CD4-positive, alpha-beta memory T cell (primary cell): ENCODE results near the gene BEST1. TPM values are rescaled to one million over a fixed set of nuclear protein-coding genes. Genes with fewer than 3 reads are reported as not detected.

ENCODE experiments used
- CTCF ChIA-PET: fragments of 350-600 bp; sonication (Branson Sonifier 250); formaldehyde crosslinking; loops from one replicate; lab custom pipeline; 2021; ENCODE audit warnings: inconsistent platforms; ENCODE audit not compliant: partially characterized antibody; lab: Charles Lee
- POLR2A ChIA-PET: fragments of 350-600 bp; sonication (Branson Sonifier 250); formaldehyde crosslinking; loops from one replicate; lab custom pipeline; 2021; ENCODE audit not compliant: partially characterized antibody; lab: Charles Lee
- DNase-seq, 5 donors: peaks; one replicate each; pipeline versions ENCODE4 v3.0.0 to v3.0.0-alpha.2; 2020 to 2022; ENCODE audit warnings: mixed read lengths in 1 of 5
- H3K27ac ChIP-seq: one replicate; pipeline ENCODE4 v1.7.0; 2013; ENCODE audit warnings: low read depth, low read length
- H3K27me3 ChIP-seq: 2 replicates; pipeline ENCODE4 v1.7.0; 2013; ENCODE audit warnings: mild to moderate bottlenecking, low read length, moderate library complexity; ENCODE audit not compliant: insufficient read depth
- H3K36me3 ChIP-seq: 2 replicates; pipeline ENCODE4 v1.7.0; 2013; ENCODE audit warnings: mild to moderate bottlenecking, low read length, moderate library complexity; ENCODE audit not compliant: insufficient read depth
- H3K4me1 ChIP-seq: 2 replicates; pipeline ENCODE4 v1.7.0; 2013; ENCODE audit warnings: mild to moderate bottlenecking, low read length, moderate library complexity; ENCODE audit not compliant: insufficient read depth
- H3K4me3 ChIP-seq, 2 donors: one replicate each; pipeline ENCODE4 v1.7.0; 2013; ENCODE audit warnings: low read length in 2 of 2, mild to moderate bottlenecking in 1 of 2
- H3K9me3 ChIP-seq, 2 donors: one replicate each; pipeline ENCODE4 v1.7.0; 2013; ENCODE audit warnings: low read length in 2 of 2, control low read depth in 1 of 2; ENCODE audit not compliant: control insufficient read depth in 1 of 2
- H3K27ac Mint-ChIP-seq, 7 donors: one replicate each; pipeline ENCODE4 v1.8.0; 2020 to 2021; ENCODE audit warnings: mixed read lengths in 7 of 7, mild to moderate bottlenecking in 6 of 7, inconsistent platforms in 3 of 7, moderate library complexity in 3 of 7
- H3K27me3 Mint-ChIP-seq, 2 donors: one replicate each; pipeline ENCODE4 v1.8.0; 2020 to 2021; ENCODE audit warnings: mixed read lengths in 2 of 2
- H3K36me3 Mint-ChIP-seq, 2 donors: one replicate each; pipeline ENCODE4 v1.8.0; 2020 to 2021; ENCODE audit warnings: mixed read lengths in 2 of 2, inconsistent platforms in 1 of 2, mild to moderate bottlenecking in 1 of 2
- H3K4me1 Mint-ChIP-seq, 4 donors: one replicate each; pipeline ENCODE4 v1.8.0; 2020 to 2021; ENCODE audit warnings: mixed read lengths in 4 of 4, mild to moderate bottlenecking in 1 of 4
- H3K4me3 Mint-ChIP-seq, 8 donors: one replicate each; pipeline ENCODE4 v1.8.0; 2020 to 2021; ENCODE audit warnings: mixed read lengths in 8 of 8, mild to moderate bottlenecking in 7 of 8, moderate library complexity in 6 of 8, inconsistent platforms in 3 of 8
- H3K9me3 Mint-ChIP-seq, 8 donors: one replicate each; pipeline ENCODE4 v1.8.0; 2020 to 2021; ENCODE audit warnings: mixed read lengths in 8 of 8, mild to moderate bottlenecking in 5 of 8, inconsistent platforms in 3 of 8, moderate library complexity in 1 of 8
- intact Hi-C: fragments of 100-400 bp; cut with micrococcal nuclease; formaldehyde crosslinking; loops from one replicate; pipeline ENCODE4 v1.15.1; 2023
- polyA plus RNA-seq, 2 donors: library from polyadenylated mRNA; unstranded; fragments of 300-500 nt; fragmentation: Illumina TruSeq; gene quantifications; one replicate each; pipeline ENCODE4 v1.2.3, GENCODE V29; 2021
- total RNA-seq, 2 experiments: library from RNA; stranded (reverse); gene quantifications; one replicate each; pipeline ENCODE4 v1.2.3, GENCODE V29; 2021

The BEST1 gene
- total and polyA plus RNA-seq, 4 experiments from 2014 or later: 0.26 to 1.3 (median 0.89) TPM

DNA sequence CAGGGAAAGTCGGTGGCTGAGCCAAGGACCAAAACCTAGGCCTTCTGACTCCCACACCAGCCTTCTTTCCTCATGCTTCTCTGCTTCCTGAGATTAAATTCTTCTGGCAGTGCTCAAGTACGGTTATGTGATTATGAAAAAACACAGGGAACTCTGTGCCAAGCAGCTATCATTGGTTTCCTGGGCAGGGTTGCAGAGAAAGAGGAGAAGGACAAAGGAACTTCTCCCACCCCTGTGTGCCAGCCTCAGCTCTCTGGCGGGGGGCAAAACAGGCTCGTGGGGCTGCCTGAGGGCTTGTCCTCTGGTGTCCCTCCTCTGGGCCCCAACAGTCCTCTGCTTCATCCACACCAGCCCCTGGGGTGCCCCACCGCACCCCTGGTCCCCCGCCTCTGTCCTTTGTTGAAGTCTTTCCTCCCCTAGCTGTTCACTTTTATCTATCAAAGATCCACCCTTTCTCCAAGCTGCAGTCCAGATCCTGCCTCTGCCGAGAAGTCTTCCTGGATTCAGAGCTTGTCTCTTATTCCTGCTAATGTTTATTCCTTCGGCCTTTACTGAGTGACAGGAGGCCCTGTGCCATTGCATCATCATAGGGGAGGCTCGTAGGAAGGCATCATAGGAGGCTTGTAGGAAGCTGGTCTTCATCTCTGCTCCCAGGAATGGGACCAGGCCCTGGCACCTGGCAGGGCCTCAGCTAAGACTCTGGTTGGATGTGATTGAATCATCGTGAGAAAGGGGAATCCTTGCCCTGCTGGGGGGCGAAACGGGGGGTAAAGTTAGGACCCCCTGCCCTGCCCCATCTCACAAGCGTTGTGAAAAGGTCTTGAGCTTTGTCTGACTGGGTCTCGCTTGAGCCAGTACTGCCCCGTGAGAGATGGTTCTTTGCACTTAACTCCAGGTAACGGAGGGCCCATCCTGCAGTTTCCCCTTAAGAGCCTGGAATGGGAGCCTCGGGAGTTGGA lies 28.8 kb downstream of the BEST1 start:
- H3K9me3 Mint-ChIP-seq: no peaks in the 10 kb centered on the region
- intact Hi-C loops: no loop called here
- DNase-seq: no peak
- no peaks in the 10 kb centered on the region for H3K36me3 ChIP-seq
- H3K4me1 Mint-ChIP-seq: no peaks in the 10 kb centered on the region
- H3K27me3 Mint-ChIP-seq: no peaks in the 10 kb centered on the region
- no peaks in the 10 kb centered on the region for H3K27me3 ChIP-seq
- H3K27ac ChIP-seq: no peak overlapping the region
- no peak overlapping the region for H3K4me3 Mint-ChIP-seq
- POLR2A ChIA-PET: interaction anchor here (1.6 to 4.2 kb wide), 2 partner anchors 8 to 11 kb away, joined by 4 to 23 read pairs; partner anchors contain the start of gene FTH1
- H3K27ac Mint-ChIP-seq: peak overlapping the region in 3 of 7 donors; percentile 2 to 52 (median 13)
- H3K4me3 ChIP-seq: no peak overlapping the region
- H3K9me3 ChIP-seq: no peaks in the 10 kb centered on the region
- CTCF ChIA-PET: interaction anchor here (1.1 to 1.4 kb wide), 2 partner anchors 46 to 182 kb away, joined by 3 read pairs; no protein-coding TSS in a partner anchor
- peaks cover 3 to 10% of the 10 kb centered on the region in 2 donors for H3K36me3 Mint-ChIP-seq
- no peaks in the 10 kb centered on the region for H3K4me1 ChIP-seq

DNA sequence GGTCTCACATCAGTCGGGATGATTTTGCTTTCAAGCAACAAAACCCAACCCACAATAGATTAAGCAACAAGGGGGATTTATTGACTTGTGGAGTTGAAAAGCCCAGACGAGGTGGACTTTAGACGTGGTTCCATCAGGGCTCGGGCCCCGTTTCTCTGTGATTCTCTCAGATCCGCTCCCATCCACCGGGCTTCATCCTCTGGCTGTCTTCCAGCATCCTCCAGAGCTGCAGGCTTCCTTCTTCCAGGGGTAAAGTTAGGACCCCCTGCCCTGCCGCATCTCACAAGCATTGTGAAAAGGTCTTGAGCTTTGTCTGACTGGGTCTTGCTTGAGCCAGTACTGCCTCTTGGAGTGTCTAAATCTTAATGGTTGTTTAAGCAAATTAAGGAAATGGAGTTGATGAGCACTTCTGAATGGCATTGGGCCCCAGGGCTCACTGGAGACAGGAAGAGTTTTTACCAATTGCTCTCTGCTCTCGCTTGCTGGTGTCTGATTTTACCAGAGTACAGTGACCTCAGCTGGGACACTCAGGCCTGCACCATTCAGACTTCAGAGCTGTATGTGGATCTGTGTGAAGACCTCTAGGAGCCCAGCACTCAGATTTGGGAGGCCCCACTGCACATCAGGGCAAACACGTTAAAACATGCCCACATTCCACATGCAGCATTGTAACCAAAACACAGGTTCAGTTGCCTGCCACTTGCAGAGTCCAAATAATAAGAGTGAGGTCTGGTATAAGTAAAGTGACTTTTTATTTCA lies 30.8 kb downstream of the BEST1 start:
- CTCF ChIA-PET: interaction anchor here (1.5 kb wide), 1 partner anchor 101 kb away, joined by 4 read pairs; no protein-coding TSS in a partner anchor
- no peak overlapping the region for H3K4me3 ChIP-seq

DNA sequence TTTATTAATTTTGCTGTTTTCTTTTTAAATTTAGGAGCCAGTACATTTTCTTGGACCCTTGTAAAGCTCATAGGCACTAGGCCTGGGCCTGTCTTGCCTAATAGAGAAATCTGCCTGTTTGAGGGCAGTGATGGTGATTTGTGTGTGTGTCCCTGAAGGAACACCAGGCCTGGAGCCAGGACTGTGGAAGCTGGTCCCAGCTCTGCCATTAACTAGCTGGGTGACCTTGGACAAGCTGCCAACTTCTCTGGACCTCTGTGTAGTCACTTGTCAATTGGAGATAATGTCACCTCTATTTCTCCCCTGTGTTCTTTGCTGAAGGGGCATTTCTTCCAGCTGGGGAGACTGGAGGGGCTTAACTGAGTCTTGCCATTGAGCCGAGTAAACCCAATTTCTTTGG lies 33.3 kb downstream of the BEST1 start:
- DNase-seq: no peak
- H3K4me3 ChIP-seq: no peak overlapping the region
- H3K4me1 ChIP-seq: no peaks in the 10 kb centered on the region
- H3K27ac ChIP-seq: no peak overlapping the region
- H3K36me3 ChIP-seq: no peaks in the 10 kb centered on the region
- no peaks in the 10 kb centered on the region for H3K27me3 Mint-ChIP-seq
- peak overlapping the region in 2 of 7 donors; percentile 36 to 88 for H3K27ac Mint-ChIP-seq
- ChIA-PET POLR2A (interaction anchor here (2.1 kb wide), 1 partner anchor 16 kb away, joined by 6 read pairs; the partner anchor contains the start of gene FTH1), CTCF (interaction anchor here (1.0 to 1.9 kb wide), 2 partner anchors 36 to 99 kb away, joined by 6 to 8 read pairs; no protein-coding TSS in a partner anchor)
- peaks cover 13 to 26% of the 10 kb centered on the region in 2 donors for H3K36me3 Mint-ChIP-seq
- H3K27me3 ChIP-seq: no peaks in the 10 kb centered on the region
- no peaks in the 10 kb centered on the region for H3K4me1 Mint-ChIP-seq
- H3K9me3 Mint-ChIP-seq: peaks cover 0 to 20% (median 18%) of the 10 kb centered on the region in 8 donors
- no peak overlapping the region for H3K4me3 Mint-ChIP-seq
- H3K9me3 ChIP-seq: peaks cover 0 to 6% of the 10 kb centered on the region in 2 donors
- intact Hi-C loops: no loop called here

More for the DNA sequence above, 30.8 kb downstream of the BEST1 start:
- Histone ChIP-seq H3K36me3 (no peaks in the 10 kb centered on the region), H3K9me3 (no peaks in the 10 kb centered on the region), H3K4me1 (no peaks in the 10 kb centered on the region), H3K27ac (no peak overlapping the region), H3K27me3 (no peaks in the 10 kb centered on the region)
- intact Hi-C loops: no loop called here
- Mint-ChIP-seq H3K27me3 (no peaks in the 10 kb centered on the region), H3K9me3 (peaks cover 0 to 2% (median 0%) of the 10 kb centered on the region in 8 donors), H3K36me3 (peaks cover 5 to 17% of the 10 kb centered on the region in 2 donors), H3K4me1 (no peaks in the 10 kb centered on the region), H3K27ac (peak overlapping the region in 2 of 7 donors; percentile 40 to 82), H3K4me3 (no peak overlapping the region)
- no peak for DNase-seq
- POLR2A ChIA-PET: no interaction called here

DNA sequence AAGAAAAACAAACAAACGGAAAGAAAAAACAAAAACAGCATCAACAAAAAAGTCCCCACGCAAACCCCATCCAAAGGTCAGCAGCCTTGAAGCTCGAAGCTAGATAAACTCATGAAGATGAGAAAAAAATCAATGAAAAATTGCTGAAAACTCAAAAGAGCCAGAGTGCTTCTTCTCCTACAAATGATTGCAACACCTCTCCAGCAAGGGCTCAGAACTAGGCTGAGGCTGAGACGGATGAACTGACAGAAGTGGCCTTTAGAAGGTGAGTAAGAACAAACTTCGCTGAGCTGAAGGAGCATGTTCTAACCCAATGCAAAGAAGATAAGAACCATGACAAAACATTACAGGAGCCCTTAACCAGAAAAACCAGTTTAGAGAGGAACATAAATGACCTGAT lies 35.7 kb downstream of the BEST1 start:
- Histone ChIP-seq H3K4me1 (no peaks in the 10 kb centered on the region), H3K4me3 (no peak overlapping the region), H3K27me3 (no peaks in the 10 kb centered on the region), H3K27ac (no peak overlapping the region), H3K9me3 (peaks cover 0 to 6% of the 10 kb centered on the region in 2 donors), H3K36me3 (no peaks in the 10 kb centered on the region)
- DNase-seq: no peak
- ChIA-PET POLR2A (no interaction called here), CTCF (no interaction called here)
- Mint-ChIP-seq H3K4me1 (no peaks in the 10 kb centered on the region), H3K9me3 (peaks cover 0 to 37% (median 27%) of the 10 kb centered on the region in 8 donors), H3K36me3 (peaks cover 10 to 26% of the 10 kb centered on the region in 2 donors), H3K4me3 (no peak overlapping the region), H3K27me3 (no peaks in the 10 kb centered on the region), H3K27ac (peak overlapping the region in 1 of 7 donors; percentile 4)
- intact Hi-C loops: no loop called here

DNA sequence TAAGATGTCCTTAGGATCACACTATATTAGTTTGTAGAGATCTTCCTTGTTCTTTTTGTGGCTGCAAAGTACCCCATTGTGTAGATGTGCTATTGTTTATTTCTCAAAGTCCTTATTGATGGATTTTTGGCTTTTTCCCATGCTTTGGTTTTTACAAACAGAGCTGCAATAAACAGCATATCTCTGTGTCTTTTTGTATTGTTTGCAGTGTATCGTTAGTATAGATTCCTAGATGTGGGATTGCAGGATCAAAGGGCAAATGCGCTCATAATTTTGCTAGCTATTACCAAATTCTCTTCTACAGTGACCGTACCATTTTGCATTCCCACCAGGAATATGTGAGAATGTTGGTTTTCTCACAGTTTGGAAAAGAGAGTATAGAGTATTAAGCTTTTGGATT lies 44.8 kb downstream of the BEST1 start:
- Mint-ChIP-seq H3K27ac (no peak overlapping the region), H3K27me3 (peaks cover 0 to 2% of the 10 kb centered on the region in 2 donors), H3K9me3 (peaks cover 0 to 29% (median 21%) of the 10 kb centered on the region in 8 donors), H3K4me1 (peaks cover 0 to 3% (median 0%) of the 10 kb centered on the region in 4 donors), H3K36me3 (peaks cover 10 to 17% of the 10 kb centered on the region in 2 donors), H3K4me3 (no peak overlapping the region)
- no peaks in the 10 kb centered on the region for H3K9me3 ChIP-seq
- H3K27ac ChIP-seq: no peak overlapping the region
- ChIA-PET CTCF (no interaction called here), POLR2A (interaction anchor here (1.6 kb wide), 1 partner anchor 27 kb away, joined by 4 read pairs; the partner anchor contains the start of gene FTH1)
- no peaks in the 10 kb centered on the region for H3K36me3 ChIP-seq
- H3K27me3 ChIP-seq: no peaks in the 10 kb centered on the region
- no peak overlapping the region for H3K4me3 ChIP-seq
- H3K4me1 ChIP-seq: no peaks in the 10 kb centered on the region
- intact Hi-C loops: no loop called here
- DNase-seq: no peak

DNA sequence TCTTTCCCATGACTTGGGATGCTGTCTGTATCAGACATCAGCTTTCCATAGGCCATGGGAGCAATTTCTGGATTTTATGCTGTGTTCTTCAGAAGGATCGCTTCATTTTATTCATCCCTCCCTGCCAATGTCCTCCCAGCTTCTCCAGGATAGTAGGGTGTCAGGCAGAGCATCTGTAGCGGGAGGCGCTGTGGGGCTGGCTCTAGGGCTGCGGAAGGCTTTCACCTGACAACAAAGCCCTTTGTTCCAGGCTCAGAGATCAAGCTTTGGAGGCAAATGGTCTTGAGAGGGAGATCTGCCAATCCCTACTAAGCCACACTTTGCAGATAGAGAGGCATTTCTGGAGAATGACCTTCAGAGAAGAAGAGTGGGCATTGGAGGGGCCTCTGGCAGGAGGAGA lies 46.8 kb downstream of the BEST1 start:
- no peak overlapping the region for H3K4me3 ChIP-seq
- CTCF ChIA-PET: no interaction called here
- Mint-ChIP-seq H3K4me3 (no peak overlapping the region), H3K9me3 (peaks cover 0 to 23% (median 16%) of the 10 kb centered on the region in 8 donors), H3K27ac (peak overlapping the region in 1 of 7 donors; percentile 30), H3K4me1 (peaks cover 0 to 3% (median 0%) of the 10 kb centered on the region in 4 donors), H3K36me3 (peaks cover 10 to 17% of the 10 kb centered on the region in 2 donors), H3K27me3 (peaks cover 0 to 2% of the 10 kb centered on the region in 2 donors)
- H3K9me3 ChIP-seq: no peaks in the 10 kb centered on the region
- no peak for DNase-seq
- POLR2A ChIA-PET: interaction anchor here (1.1 kb wide), 1 partner anchor 29 kb away, joined by 3 read pairs; no protein-coding TSS in a partner anchor
- no peaks in the 10 kb centered on the region for H3K36me3 ChIP-seq
- no peaks in the 10 kb centered on the region for H3K27me3 ChIP-seq
- H3K27ac ChIP-seq: no peak overlapping the region
- no peaks in the 10 kb centered on the region for H3K4me1 ChIP-seq
- intact Hi-C loops: no loop called here
